ENCODE measurements around the gene WIPF2. TPM values are rescaled to one million over a fixed set of nuclear protein-coding genes. Genes with fewer than 3 reads are reported as not detected.

WIPF2 gene
- total RNA-seq, 2 donors from 2014 or later, result 22.5 to 25.3 TPM

GRCh38 chr17:40322358-40323315 is 103.5 kb downstream of the WIPF2 start:
- Histone ChIP-seq H3K27me3 (ENCODE audit: control insufficient read depth, insufficient read depth, low read length, poor library complexity, severe bottlenecking) (peaks cover 5% of the 10 kb centered on the region), H3K9me3 (ENCODE audit: control insufficient read depth, low read length) (no peaks in the 10 kb centered on the region), H3K4me1 (ENCODE audit: control insufficient read depth, insufficient read depth, low read length) (peaks cover 12% of the 10 kb centered on the region), H3K36me3 (ENCODE audit: control insufficient read depth, insufficient read depth, low read length) (no peaks in the 10 kb centered on the region), H3K27ac (ENCODE audit: low read depth, low read length) (peak overlapping the region; percentile 76), H3K4me3 (ENCODE audit: low read length) (no peak overlapping the region), H3K9ac (ENCODE audit: extremely low read depth, low read length, poor library complexity, severe bottlenecking) (no peak overlapping the region)
- no peak overlapping the region for H3K27ac Mint-ChIP-seq
- 64 to 81% methylated on average over 10 to 19 of the region's 19 CpGs for WGBS, 2 experiments (ENCODE audit: insufficient coverage in 1 of 2, insufficient read length in 1 of 2)
- no peak for TF ChIP-seq CTCF (conservative IDR thresholded peaks at IDR 0.05)
- H3K4me1 Mint-ChIP-seq, result peaks cover 38% of the 10 kb centered on the region
- H3K4me3 Mint-ChIP-seq, result no peak overlapping the region
- peaks cover 13% of the 10 kb centered on the region for H3K27me3 Mint-ChIP-seq (ENCODE audit: insufficient read depth)
- no peaks in the 10 kb centered on the region for H3K36me3 Mint-ChIP-seq (ENCODE audit: low read depth)
- H3K9me3 Mint-ChIP-seq, result no peaks in the 10 kb centered on the region
- peak; percentile 75 for DNase-seq

- TF ChIP-seq CTCF (conservative IDR thresholded peaks at IDR 0.05), result no peak
- Histone ChIP-seq H3K36me3 (ENCODE audit: control insufficient read depth, insufficient read depth, low read length) (no peaks in the 10 kb centered on the region), H3K4me3 (ENCODE audit: low read length) (no peak overlapping the region), H3K27ac (ENCODE audit: low read depth, low read length) (peak overlapping the region; percentile 76), H3K9ac (ENCODE audit: extremely low read depth, low read length, poor library complexity, severe bottlenecking) (no peak overlapping the region), H3K4me1 (ENCODE audit: control insufficient read depth, insufficient read depth, low read length) (peaks cover 12% of the 10 kb centered on the region), H3K9me3 (ENCODE audit: control insufficient read depth, low read length) (no peaks in the 10 kb centered on the region), H3K27me3 (ENCODE audit: control insufficient read depth, insufficient read depth, low read length, poor library complexity, severe bottlenecking) (peaks cover 4% of the 10 kb centered on the region)
- no peak overlapping the region for H3K4me3 Mint-ChIP-seq
- peaks cover 35% of the 10 kb centered on the region for H3K4me1 Mint-ChIP-seq
- 81 to 92% methylated on average over 3 to 9 of the region's 10 CpGs for WGBS, 2 experiments (ENCODE audit: insufficient coverage in 1 of 2, insufficient read length in 1 of 2)
- no peak for DNase-seq
- no peak overlapping the region for H3K27ac Mint-ChIP-seq
- no peaks in the 10 kb centered on the region for H3K36me3 Mint-ChIP-seq (ENCODE audit: low read depth)
- H3K9me3 Mint-ChIP-seq, result no peaks in the 10 kb centered on the region
- H3K27me3 Mint-ChIP-seq (ENCODE audit: insufficient read depth), result peaks cover 11% of the 10 kb centered on the region
These were observed 104.6 kb downstream of the WIPF2 start for GRCh38 chr17:40323391-40324381.
